Colonic mucosa (tissue), 4 donors: ENCODE data around the gene BANK1. TPM values are rescaled to one million over a fixed set of nuclear protein-coding genes. Genes with fewer than 3 reads are reported as not detected.

Source experiments
- DNase-seq: peaks from one replicate; pipeline ENCODE4 v3.0.0-alpha.2; 2020
- H3K27ac ChIP-seq: fragments of 200-600 bp; one replicate; pipeline ENCODE4 v1.8.0; 2021
- H3K27me3 ChIP-seq: fragments of 200-600 bp; one replicate; pipeline ENCODE4 v1.8.0; 2021
- H3K36me3 ChIP-seq: fragments of 200-600 bp; one replicate; pipeline ENCODE4 v1.8.0; 2021
- H3K4me1 ChIP-seq: fragments of 200-600 bp; one replicate; pipeline ENCODE4 v1.8.0; 2021; ENCODE audit warnings: mild to moderate bottlenecking
- H3K4me3 ChIP-seq: fragments of 200-600 bp; one replicate; pipeline ENCODE4 v1.8.0; 2021
- H3K9ac ChIP-seq, 2 donors: one replicate each; pipeline ENCODE4 v1.7.0; 2013; ENCODE audit warnings: control low read depth in 2 of 2, low read depth in 2 of 2, low read length in 2 of 2
- H3K9me3 ChIP-seq: fragments of 200-600 bp; one replicate; pipeline ENCODE4 v1.8.0; 2021
- CTCF ChIP-seq: fragments of 200-600 bp; IDR thresholded peaks from one replicate; pipeline ENCODE4 v1.8.0; 2022; ENCODE audit warnings: antibody characterized with exemption, mild to moderate bottlenecking
- intact Hi-C: fragments of 100-400 bp; cut with DNase I; formaldehyde crosslinking; loops from one replicate; pipeline ENCODE4 v1.14.1; 2022
- total RNA-seq, 2 donors: library from RNA; stranded (reverse); fragmentation: NEBNext Ultra II Directional in 1 of 2; extraction: Animal tissue kit (Norgen Biotek cat#: 25700) in 1 of 2; gene quantifications; one replicate each; pipeline ENCODE4 v1.2.1, GENCODE V29; 2021
- donor health status: healthy.
- donor health status: DM: no; HTN: no; CAD: no.
- donor health status: DM: no; HTN: no; CAD: no.

BANK1 gene
- total RNA-seq, 2 donors from 2014 or later, result 0.82 to 1.2 TPM

DNA sequence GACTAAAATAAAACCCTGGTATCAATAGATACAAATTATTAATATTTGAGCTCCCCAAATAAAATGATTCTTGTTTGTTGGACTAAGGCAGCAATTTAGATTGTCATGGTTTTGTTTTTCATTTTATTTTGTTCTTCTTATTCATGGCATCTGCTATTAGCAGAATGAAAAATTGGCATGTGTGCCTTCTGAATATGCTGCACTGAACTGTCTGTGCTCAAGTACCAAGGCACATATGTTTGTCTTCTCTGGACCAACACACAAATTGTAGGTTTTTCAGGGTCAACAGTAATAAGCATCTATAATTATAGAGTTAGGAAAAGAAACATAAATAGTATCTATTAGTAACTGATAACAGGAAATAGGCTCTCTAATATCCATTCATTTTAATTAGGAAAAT, 121.1 kb downstream of the BANK1 start:
- Histone ChIP-seq H3K9ac (no peak overlapping the region), H3K9me3 (no peaks in the 10 kb centered on the region), H3K4me3 (no peak overlapping the region), H3K27me3 (no peaks in the 10 kb centered on the region), H3K27ac (no peak overlapping the region), H3K36me3 (no peaks in the 10 kb centered on the region), H3K4me1 (no peaks in the 10 kb centered on the region)
- DNase-seq, result no peak
- TF ChIP-seq CTCF, result no peak
- intact Hi-C loops, result no loop called here

GRCh38 chr4:101914761-101915160, 124.2 kb downstream of the BANK1 start:
- Histone ChIP-seq H3K4me3 (no peak overlapping the region), H3K9ac (no peak overlapping the region), H3K27ac (no peak overlapping the region), H3K27me3 (no peaks in the 10 kb centered on the region), H3K9me3 (no peaks in the 10 kb centered on the region), H3K4me1 (no peaks in the 10 kb centered on the region), H3K36me3 (no peaks in the 10 kb centered on the region)
- TF ChIP-seq CTCF, result no peak
- intact Hi-C loops, result no loop called here
- DNase-seq, result no peak

DNA sequence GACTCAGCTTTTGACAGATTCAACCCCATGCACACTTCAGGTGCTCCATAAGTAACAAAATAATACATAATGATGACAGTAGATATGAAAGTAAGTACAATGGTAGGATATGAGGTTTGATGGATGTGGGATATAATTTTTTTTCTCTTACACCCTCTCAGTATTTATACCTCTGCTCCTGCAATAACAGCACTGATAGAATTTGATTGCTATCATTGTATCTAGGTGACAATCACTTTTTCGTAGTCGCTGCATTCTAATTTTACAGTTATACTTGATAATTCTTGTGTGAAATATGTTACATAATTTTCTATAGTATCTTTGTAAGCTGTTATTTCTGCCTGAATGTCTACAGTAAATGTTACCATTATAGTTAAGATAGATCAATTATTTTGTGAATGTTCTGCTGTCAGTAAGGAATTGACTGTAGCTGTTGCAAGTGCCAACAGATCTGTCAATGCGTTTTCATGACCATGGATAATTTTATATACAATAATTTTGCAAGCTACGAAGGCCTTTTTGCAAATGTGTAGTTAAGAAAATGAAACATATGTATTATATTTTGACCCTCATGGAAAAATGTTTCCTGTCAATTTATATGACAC, 128.9 kb downstream of the BANK1 start:
- H3K27me3 ChIP-seq, result no peaks in the 10 kb centered on the region
- no peaks in the 10 kb centered on the region for H3K9me3 ChIP-seq
- H3K4me3 ChIP-seq, result no peak overlapping the region
- intact Hi-C loops, result no loop called here
- DNase-seq, result no peak
- H3K27ac ChIP-seq, result no peak overlapping the region
- H3K36me3 ChIP-seq, result no peaks in the 10 kb centered on the region
- TF ChIP-seq CTCF, result no peak
- H3K4me1 ChIP-seq, result no peaks in the 10 kb centered on the region
- no peak overlapping the region for H3K9ac ChIP-seq

GRCh38 chr4:101921370-101921769, 130.8 kb downstream of the BANK1 start:
- no peaks in the 10 kb centered on the region for H3K4me1 ChIP-seq
- H3K4me3 ChIP-seq, result no peak overlapping the region
- DNase-seq, result no peak
- intact Hi-C loops, result no loop called here
- no peaks in the 10 kb centered on the region for H3K27me3 ChIP-seq
- no peaks in the 10 kb centered on the region for H3K9me3 ChIP-seq
- H3K36me3 ChIP-seq, result no peaks in the 10 kb centered on the region
- TF ChIP-seq CTCF, result no peak
- no peak overlapping the region for H3K27ac ChIP-seq
- H3K9ac ChIP-seq, result no peak overlapping the region

- H3K36me3 ChIP-seq, result no peaks in the 10 kb centered on the region
- H3K9ac ChIP-seq, result no peak overlapping the region
- no peak for TF ChIP-seq CTCF
- H3K4me1 ChIP-seq, result no peaks in the 10 kb centered on the region
- H3K4me3 ChIP-seq, result no peak overlapping the region
- intact Hi-C loops, result no loop called here
- no peak overlapping the region for H3K27ac ChIP-seq
- H3K9me3 ChIP-seq, result no peaks in the 10 kb centered on the region
- no peak for DNase-seq
- no peaks in the 10 kb centered on the region for H3K27me3 ChIP-seq
These were observed 141.1 kb downstream of the BANK1 start for GRCh38 chr4:101931619-101932018.

- Histone ChIP-seq H3K4me3 (no peak overlapping the region), H3K9ac (no peak overlapping the region), H3K27me3 (no peaks in the 10 kb centered on the region), H3K27ac (no peak overlapping the region), H3K36me3 (no peaks in the 10 kb centered on the region), H3K4me1 (no peaks in the 10 kb centered on the region), H3K9me3 (no peaks in the 10 kb centered on the region)
- TF ChIP-seq CTCF, result no peak
- DNase-seq, result no peak
- intact Hi-C loops, result no loop called here
These were observed 143.3 kb downstream of the BANK1 start for GRCh38 chr4:101933855-101934254.
